ENCODE results near the gene SPDL1. TPM values are rescaled to one million over a fixed set of nuclear protein-coding genes. Genes with fewer than 3 reads are reported as not detected.

SPDL1 gene
- total and polyA plus RNA-seq, 2 of the 8 experiments (the other 6 are each of a cell fraction or from before 2014, with no cell fraction given): 16.9 to 44.5 TPM

GRCh38 chr5:169561893-169562292 is 21.7 kb upstream of the SPDL1 start:
- no peaks in the 10 kb centered on the region; the same call in 1 of the 2 replicates for H3K79me1 ChIP-seq (ENCODE audit: low read depth, low read length)
- H2BK20ac ChIP-seq (ENCODE audit: low read length): no peak overlapping the region
- no peak overlapping the region for H3K4me2 ChIP-seq (ENCODE audit: insufficient read depth in 1 of 2, low read depth in 2 of 2, low read length in 2 of 2)
- no peaks in the 10 kb centered on the region for H3K79me2 ChIP-seq (ENCODE audit: control insufficient read depth in 1 of 2, insufficient read depth in 2 of 2, low read length in 2 of 2)
- FAIRE-seq (no peak), DNase-seq (ENCODE audit: low read depth in 1 of 2, low spot score in 2 of 2) (no peak)
- H2AFZ ChIP-seq (ENCODE audit: low read length): no peak overlapping the region
- no peaks in the 10 kb centered on the region for H3K36me3 ChIP-seq (ENCODE audit: control insufficient read depth in 2 of 4, insufficient read depth in 4 of 4, low read length in 3 of 4)
- H3K14ac ChIP-seq (ENCODE audit: insufficient read length): no peak overlapping the region
- H4K5ac ChIP-seq (ENCODE audit: insufficient read length, low read depth, low read length): no peak overlapping the region
- no peaks in the 10 kb centered on the region for H3K27me3 ChIP-seq (replicated peaks in 1 of 4; ENCODE audit: control insufficient read depth in 3 of 4, extremely low read depth in 1 of 4, insufficient read depth in 3 of 4, low read length in 3 of 4)
- peaks cover 3 to 6% of the 10 kb centered on the region in 2 experiments; a peak in 2 of 4 replicates for H3K9me3 ChIP-seq (ENCODE audit: insufficient read depth in 2 of 2, low read depth in 1 of 2, low read length in 1 of 2)
- H3K23ac ChIP-seq (ENCODE audit: insufficient read length): no peak overlapping the region
- H2AK5ac ChIP-seq (ENCODE audit: low read depth, low read length): no peak overlapping the region
- H2BK5ac ChIP-seq (ENCODE audit: low read depth, low read length): no peak overlapping the region
- H3K9ac ChIP-seq (replicated peaks in 1 of 4; ENCODE audit: extremely low read depth in 1 of 4, low read depth in 3 of 4, low read length in 3 of 4): no peak overlapping the region
- H3K23me2 ChIP-seq (ENCODE audit: low read depth, low read length): no peaks in the 10 kb centered on the region
- H3K4me1 ChIP-seq (replicated peaks in 1 of 4; ENCODE audit: control insufficient read depth in 3 of 4, insufficient read depth in 4 of 4, low read length in 3 of 4): no peaks in the 10 kb centered on the region
- H2BK12ac ChIP-seq (ENCODE audit: low read depth, low read length): no peak overlapping the region
- no peak overlapping the region for H2BK120ac ChIP-seq (replicated peaks; ENCODE audit: low read depth, low read length)
- CTCF ChIA-PET (ENCODE audit: partially characterized antibody): interaction anchor here (0.6 to 2.3 kb wide), 2 partner anchors 13 to 119 kb away, joined by 3 to 6 read pairs; no protein-coding TSS in a partner anchor
- POLR2A ChIA-PET (ENCODE audit: partially characterized antibody): interaction anchor here (0.6 kb wide), 1 partner anchor 861 kb away, joined by 3 read pairs; no protein-coding TSS in a partner anchor
- H2BK15ac ChIP-seq (ENCODE audit: low read length): no peak overlapping the region
- 88% methylated on average over 2 of the region's 2 CpGs; no CpG with 5 or more reads in 1 of the 2 experiments for WGBS, 2 experiments (ENCODE audit: extremely low coverage in 1 of 2, insufficient coverage in 1 of 2, insufficient read length in 1 of 2, insufficient replicate concordance in 2 of 2, low coverage in 1 of 2, low lambda C conversion rate in 2 of 2, missing lambda C conversion rate in 1 of 2)
- H3K18ac ChIP-seq (ENCODE audit: extremely low read depth, low read length): no peak overlapping the region
- no peak overlapping the region for H3K56ac ChIP-seq (replicated peaks; ENCODE audit: insufficient read length, low read depth, low read length)
- H4K8ac ChIP-seq (ENCODE audit: extremely low read depth, insufficient read depth, low read length): no peak overlapping the region
- no peaks in the 10 kb centered on the region for H4K20me1 ChIP-seq (replicated peaks in 1 of 2; ENCODE audit: control insufficient read depth in 1 of 2, insufficient read depth in 2 of 2, low read length in 2 of 2)
- no peak overlapping the region for H3K4ac ChIP-seq (replicated peaks; ENCODE audit: insufficient read length, low read depth, low read length)
- H3K27ac ChIP-seq (ENCODE audit: low read depth, low read length): no peak overlapping the region
- no peak overlapping the region for H4K91ac ChIP-seq (replicated peaks; ENCODE audit: insufficient read length, low read length)
- no peak overlapping the region for H3K4me3 ChIP-seq (ENCODE audit: extremely low read depth in 1 of 4, insufficient read depth in 2 of 4, low read depth in 3 of 4, low read length in 4 of 4)
- TF ChIP-seq CHD1 (IDR thresholded peaks at IDR 0.05; ENCODE audit: low read depth, low read length): no peak
- no peak for TF ChIP-seq ATF3 (IDR thresholded peaks at IDR 0.05; ENCODE audit: insufficient read depth, low read depth, low read length)
- TF ChIP-seq GTF2F1 (IDR thresholded peaks at IDR 0.05; ENCODE audit: borderline replicate concordance, low read depth, low read length): no peak
- no peak for TF ChIP-seq BACH1 (IDR thresholded peaks at IDR 0.05; ENCODE audit: low read length)
- no peak for TF ChIP-seq SIRT6 (IDR thresholded peaks at IDR 0.05; ENCODE audit: low read length)
- TF ChIP-seq EZH2 (IDR thresholded peaks at IDR 0.05; ENCODE audit: low read depth, low read length, severe bottlenecking): no peak
- TF ChIP-seq ZNF274 (IDR thresholded peaks at IDR 0.05; ENCODE audit: borderline replicate concordance, extremely low read depth, low read length): no peak
- no peak for TF ChIP-seq RAD21 (IDR thresholded peaks at IDR 0.05 in 1 of 2, conservative IDR thresholded peaks at IDR 0.05 in 1 of 2; ENCODE audit: low read depth in 2 of 2, low read length in 2 of 2)
- no peak for TF ChIP-seq HDAC2 (IDR thresholded peaks at IDR 0.05; ENCODE audit: borderline replicate concordance in 1 of 2, low read depth in 2 of 2, low read length in 2 of 2)
- no peak for TF ChIP-seq POU5F1 (IDR thresholded peaks at IDR 0.05; ENCODE audit: low read depth, low read length)
- TF ChIP-seq TCF12 (IDR thresholded peaks at IDR 0.05; ENCODE audit: low read depth, low read length): no peak
- TF ChIP-seq SAP30 (IDR thresholded peaks at IDR 0.05; ENCODE audit: insufficient read depth, insufficient replicate concordance, low read length): no peak
- no peak for TF ChIP-seq TBP (IDR thresholded peaks at IDR 0.05; ENCODE audit: low read depth, low read length)
